KBM-7 (cell line): ENCODE results near the gene SHTN1.

ENCODE experiments used
- DNase-seq: peaks from one replicate; pipeline ENCODE4 v3.0.0-alpha.2; 2015
- in situ Hi-C: fragments of 300-500 bp; cut with MboI; formaldehyde crosslinking; loops from 2 replicates; pipeline ENCODE4 v1.14.3; 2020; ENCODE audit warnings: low sequenced_read_pairs, low pct_unique_long_range_greater_than_20kb, mixed read lengths

Gene SHTN1

DNA sequence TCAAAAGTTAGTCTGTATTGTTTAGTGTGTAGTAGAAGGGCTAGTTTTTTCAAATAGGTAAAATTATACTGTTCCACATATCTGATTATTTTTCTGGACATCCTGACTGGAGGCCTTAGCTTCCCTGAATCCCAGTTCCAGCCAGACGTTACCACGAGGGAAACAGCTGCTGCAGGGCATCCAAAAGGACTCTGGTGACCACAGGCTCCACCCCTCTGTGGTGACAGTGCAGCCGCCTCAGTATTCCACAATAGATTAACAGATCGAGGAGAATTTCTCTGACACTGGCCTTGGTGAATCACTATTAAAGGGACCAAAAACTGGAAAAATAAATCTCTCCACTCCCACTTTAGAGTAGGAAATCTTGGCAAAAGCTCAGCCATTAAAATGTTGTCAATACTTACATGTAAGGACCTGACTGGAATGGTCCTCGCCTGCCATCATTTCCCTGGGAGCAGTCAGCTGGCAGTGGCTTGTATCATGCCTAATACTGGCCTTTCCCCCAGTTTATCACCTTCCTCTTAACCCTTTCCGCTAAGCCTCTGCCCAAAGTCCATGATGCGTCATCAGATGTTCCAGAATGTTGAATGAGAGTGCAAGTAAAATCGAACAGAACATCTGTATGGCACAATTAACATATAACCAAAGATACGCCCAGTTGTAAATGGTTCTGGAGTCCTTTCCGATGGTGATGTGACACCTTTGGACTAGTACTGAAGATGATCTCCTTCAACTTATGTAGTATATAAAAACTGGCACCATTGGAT lies 124.1 kb downstream of the SHTN1 start:
- in situ Hi-C loops: no loop called here
- no peak for DNase-seq

DNA sequence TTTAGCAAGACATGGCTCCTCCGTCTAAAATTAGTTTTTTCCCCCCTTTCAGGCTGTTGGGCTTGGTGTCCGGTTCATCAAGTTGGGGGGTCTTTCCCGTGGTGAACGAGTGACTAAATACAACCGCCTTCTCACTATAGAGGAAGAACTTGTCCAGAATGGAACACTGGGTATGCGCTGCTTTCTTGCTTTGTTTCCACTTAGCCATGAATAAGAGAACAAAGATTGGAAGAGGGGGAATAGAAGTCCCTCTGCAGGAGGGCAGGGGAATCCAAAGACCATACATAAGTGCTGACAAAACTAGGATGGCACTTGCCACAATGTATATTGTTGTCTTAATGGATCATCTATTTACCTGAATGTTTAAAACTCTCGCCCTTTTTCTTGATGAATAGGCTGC lies 125.2 kb downstream of the SHTN1 start:
- in situ Hi-C loops: no loop called here
- no peak for DNase-seq

DNA sequence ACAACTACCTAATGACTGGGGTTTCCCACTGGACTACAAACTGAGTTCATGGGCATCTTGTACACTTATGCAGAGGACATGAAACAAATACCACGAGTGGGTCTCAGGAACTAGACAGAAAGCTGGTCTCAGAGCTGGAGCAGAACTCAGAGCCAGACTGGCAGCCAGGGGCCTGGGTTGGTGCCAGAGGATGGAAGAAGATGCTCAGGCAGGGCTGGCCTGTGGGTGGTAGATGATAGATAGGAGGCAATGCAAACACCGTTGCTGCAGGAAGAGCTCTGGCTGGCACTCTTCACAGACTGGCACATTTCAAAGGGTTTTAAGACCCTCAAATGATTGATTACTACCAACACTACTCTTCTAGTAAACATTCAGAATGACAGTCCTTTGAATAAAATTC lies 126.9 kb downstream of the SHTN1 start:
- in situ Hi-C loops: no loop called here
- no peak for DNase-seq

DNA sequence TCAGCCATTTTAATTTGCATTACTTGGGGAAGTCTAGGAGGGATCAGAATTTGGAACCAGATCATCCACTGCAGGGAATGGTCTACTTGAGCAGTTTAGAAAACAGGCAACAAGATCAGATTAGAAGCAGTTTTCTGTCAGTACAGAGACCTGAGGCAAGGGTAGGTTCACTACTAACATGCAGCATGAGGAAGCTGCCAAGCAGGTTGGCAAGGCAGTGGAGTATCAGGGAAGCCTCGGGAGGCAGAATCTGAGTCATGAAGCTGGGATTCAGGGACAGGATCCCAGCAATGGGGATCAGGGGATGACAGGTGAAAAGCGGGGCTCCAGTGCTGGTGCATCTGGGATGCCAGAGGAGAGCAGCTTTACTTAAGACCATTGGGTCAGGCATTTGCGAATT lies 127.6 kb downstream of the SHTN1 start:
- no peak for DNase-seq
- in situ Hi-C loops: no loop called here

DNA sequence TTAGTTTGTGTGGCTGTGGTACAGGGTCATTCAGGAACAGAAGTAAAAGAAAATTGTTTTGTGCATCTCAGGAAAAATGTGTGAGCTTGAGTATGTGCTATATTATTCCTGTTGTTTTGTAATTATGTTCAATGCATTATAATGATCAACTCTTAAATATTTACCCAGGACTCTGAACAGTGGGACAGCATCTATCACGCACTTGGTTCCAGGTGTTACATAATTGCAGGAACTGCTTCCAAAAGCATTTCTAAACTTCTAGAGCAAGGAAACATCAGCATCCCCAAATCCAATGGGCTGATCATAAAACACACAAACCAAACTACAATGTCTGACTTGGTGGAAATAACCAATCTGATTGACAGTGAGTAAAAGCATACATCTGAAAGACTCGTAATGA lies 129.1 kb downstream of the SHTN1 start:
- in situ Hi-C loops: no loop called here
- DNase-seq: no peak

DNA sequence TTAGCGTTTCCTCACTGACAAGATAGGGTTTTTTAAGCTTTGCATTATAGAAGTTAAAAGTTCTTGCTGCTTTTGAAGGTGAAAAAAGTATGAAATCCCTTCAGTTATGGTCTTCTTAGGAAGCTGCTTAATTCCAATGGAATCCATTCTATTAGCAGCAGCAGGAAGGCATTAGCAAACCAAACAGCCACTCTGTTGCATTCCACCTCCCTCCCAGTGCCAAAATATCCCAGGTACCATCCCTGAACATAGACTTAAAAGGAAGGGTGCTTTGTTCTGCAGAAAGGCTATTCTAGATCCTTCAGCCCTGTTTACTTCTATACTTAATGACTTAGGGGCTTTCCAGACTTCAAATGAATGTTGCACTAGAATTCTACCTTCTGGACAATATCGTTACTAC lies 131.9 kb downstream of the SHTN1 start:
- no peak for DNase-seq
- in situ Hi-C loops: no loop called here

DNA sequence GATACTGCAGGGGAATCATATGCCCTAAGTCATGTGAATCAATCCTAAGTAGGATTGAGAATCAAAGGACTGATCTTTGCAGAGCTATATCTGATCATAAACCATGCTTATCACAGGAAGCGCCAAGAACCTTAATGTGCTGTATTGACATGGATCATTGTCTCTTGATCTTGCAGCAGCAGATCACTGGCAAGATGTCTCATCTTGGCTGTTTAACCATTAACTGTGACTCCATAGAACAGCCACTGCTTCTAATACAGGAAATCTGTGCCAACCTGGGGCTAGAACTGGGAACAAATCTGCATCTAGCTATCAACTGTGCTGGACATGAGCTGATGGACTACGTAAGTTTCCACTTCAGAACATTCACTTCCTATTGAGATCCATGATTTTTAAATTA lies 134.0 kb downstream of the SHTN1 start:
- no peak for DNase-seq
- in situ Hi-C loops: no loop called here

DNA sequence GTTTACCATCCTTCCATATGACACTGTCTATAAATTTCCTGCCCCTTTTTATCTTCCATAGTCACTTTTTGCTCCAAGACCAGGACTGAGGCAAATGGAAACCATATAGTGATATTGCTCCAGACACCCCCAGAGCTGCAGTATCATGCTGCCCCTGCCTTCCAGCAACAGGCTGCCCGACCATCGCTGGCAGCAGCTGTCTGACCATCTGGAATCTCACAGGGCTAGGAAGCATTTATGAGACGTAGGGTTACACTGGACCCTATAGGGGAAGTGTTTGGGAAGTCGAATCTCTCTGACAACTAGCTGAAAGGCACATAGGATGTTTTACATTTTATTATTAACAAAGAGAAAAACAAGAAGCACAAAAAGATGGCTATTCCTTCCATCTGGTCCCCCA lies 136.3 kb downstream of the SHTN1 start:
- DNase-seq: no peak
- in situ Hi-C loops: no loop called here

DNA sequence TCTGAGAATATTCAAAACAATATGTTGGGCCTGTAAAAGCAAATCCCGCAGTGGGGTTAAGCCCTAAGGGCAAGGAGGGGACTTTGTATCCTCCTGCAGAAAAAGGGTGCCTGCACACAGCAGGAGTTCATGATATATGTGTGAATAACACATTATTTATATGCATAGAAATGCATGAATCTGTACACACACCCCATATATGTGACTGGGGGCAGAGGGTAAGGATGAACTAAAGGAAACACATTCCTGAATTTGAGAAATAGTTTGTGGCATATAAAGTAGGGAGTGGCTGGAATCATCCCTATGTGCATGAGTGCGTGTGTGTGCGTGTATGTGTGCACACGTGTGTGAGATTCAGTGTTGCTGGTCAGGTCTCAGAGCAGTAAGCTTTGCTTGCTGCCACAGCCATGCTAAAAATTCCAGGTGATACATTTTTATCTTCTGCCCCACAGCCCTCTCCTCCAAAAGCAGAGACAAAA lies 136.8 kb downstream of the SHTN1 start:
- in situ Hi-C loops: no loop called here
- no peak for DNase-seq

DNA sequence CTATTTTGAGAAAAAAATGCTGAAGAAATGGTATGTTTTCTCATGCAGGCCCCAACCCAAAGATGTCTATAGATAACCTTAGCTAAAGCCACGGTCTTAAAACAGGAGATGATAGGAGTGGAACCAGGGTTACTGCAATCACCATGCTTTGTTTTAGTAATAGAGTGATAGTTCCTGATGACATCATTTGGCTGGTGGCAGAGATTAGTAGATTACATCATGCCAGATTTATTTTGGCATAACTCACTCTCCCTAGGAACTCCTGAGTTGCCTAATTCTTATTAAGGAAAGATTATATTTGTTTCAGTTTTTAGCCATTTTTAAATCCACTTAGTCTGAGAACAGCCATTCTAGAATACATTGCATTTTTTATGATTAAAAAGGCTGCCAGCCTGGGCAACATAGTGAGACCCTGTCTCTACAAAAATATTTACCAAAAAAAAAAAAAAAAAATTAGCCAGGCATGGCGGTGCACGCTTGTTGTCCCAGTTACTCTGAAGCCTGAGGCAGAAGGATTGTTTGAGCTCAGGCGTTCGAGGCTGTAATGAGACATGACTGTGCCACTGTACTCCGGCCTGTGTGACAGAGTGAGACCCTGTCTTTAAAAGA lies 137.9 kb downstream of the SHTN1 start:
- no peak for DNase-seq
- in situ Hi-C loops: no loop called here

DNA sequence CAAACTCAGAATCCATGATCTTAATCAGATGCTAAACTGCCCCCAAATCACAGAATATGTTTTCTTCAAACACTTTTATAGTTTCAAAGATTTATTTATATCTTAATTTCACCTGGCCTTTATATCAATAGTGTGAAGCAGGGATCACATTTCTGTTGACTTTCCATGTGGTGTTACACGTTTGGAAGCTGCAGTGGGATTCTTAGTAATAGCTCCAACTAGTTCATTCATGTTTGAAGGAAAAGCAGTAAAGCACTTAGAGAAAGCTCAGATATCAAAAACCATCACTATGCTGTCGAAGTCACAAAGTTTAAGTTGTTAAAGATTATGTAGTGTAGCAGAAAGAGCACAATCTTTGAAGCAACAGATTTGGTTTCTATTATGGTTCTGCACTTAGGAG lies 138.9 kb downstream of the SHTN1 start:
- DNase-seq: no peak
- in situ Hi-C loops: no loop called here

DNA sequence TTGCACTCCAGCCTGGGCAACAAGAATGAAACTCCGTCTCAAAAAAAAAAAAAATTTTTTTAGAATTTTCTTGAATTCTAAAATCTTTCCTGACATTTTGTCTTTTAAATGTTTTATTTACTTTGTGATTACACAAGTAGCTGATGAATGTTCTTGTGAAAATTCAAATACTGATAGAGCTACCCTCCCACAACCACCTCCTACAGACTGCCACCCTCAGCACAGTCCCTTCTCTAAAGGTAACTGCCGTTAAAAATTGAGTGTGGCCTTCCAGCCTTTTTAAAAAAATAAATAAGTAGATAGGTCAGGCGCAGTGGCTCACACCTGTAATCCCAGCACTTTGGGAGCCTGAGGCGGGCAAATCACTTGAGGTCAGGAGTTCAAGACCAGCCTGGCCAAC lies 140.6 kb downstream of the SHTN1 start:
- DNase-seq: no peak
- in situ Hi-C loops: no loop called here

DNA sequence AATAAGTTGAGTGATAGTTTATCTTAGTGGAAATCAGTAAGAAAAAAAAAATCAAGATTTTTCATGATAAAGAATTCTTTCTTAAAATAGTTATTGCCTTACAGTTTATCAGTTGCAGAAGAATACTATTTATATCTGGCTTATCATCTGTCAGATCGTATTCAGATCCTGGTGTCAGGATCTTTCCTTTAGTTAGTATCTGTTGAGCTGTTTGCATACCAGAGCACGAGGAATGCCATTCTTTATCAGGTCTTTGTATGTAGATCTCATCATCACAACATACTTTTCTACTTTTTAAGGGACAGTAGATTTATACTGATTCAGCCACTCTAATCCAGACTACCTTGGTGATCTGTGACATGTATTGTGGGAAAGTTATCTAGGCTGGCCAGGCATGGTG lies 143.2 kb downstream of the SHTN1 start:
- in situ Hi-C loops: no loop called here
- no peak for DNase-seq

DNA sequence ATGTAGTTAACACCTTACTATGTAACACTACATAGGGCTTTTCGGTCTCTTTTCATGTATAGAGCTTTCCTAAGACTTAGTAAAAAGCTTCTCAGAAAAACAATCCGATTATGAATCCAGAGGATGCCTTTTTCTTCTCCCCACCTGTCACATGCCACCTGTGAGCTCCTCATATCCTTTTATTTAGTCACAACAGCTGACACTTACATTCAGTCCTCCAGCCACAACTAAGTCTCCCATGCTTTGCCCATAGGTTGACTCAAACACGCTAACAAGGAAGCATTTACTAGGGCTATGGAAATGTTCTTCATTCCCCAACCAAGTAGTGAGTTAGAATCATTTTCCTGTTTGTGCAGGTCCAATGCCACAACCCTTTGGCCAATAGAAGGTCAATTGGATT lies 147.8 kb downstream of the SHTN1 start:
- in situ Hi-C loops: no loop called here
- DNase-seq: no peak

DNA sequence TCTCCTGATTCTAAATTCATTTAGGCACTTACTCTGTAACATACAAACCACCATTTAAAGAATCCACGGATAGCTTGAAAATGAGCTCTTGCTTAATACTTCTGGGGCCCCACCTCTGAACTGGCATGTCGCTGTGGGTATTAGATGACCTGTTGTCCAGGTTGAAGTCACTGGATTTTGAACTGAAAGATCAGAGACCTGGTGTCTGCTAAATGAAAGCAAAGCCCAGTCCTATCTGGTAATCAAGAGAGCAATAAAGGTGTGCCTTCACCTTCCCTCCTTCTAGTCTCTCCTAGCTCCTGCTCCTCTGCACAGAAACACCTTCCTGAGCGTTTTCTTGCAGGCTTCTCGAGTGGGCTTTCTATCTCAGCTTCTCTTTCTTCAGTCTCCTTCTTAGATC lies 151.3 kb downstream of the SHTN1 start:
- no peak for DNase-seq
- in situ Hi-C loops: no loop called here

DNA sequence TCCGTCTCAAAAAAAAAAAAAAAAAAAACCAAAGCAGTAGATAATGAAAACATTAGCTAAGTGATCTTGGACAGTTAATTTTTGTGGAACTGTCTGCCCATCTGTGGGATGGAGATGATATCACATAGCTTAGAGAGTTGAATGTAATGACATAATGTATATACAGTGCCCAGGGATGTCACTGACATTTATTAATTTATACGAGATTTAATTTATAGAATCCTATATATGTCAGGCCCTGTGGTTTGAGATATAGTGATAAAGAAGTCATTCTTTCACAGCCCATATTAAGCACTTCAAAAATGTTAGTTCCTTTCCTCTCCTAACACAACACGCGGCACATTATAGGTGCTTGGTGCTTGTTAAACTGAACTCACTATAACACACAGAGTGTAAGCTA lies 151.7 kb downstream of the SHTN1 start:
- DNase-seq: no peak
- in situ Hi-C loops: no loop called here

DNA sequence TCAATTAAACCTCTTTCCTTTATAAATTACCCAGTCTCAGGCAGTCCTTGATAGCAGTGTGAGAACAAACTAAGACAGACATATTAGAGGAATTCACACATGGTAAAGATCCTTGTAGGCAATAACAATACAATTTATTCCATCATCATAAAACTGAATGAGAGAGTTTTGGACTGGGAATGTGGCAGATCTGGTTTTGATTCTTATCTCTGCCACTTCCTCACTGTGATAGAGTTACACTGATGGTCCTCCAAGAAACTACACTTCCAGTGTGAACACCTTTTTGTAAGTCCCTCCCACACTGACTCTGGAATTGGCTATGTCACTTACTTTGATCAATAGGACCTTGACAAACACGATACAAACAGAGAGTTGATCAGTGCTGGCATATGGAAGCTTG lies 152.7 kb downstream of the SHTN1 start:
- DNase-seq: no peak
- in situ Hi-C loops: no loop called here

DNA sequence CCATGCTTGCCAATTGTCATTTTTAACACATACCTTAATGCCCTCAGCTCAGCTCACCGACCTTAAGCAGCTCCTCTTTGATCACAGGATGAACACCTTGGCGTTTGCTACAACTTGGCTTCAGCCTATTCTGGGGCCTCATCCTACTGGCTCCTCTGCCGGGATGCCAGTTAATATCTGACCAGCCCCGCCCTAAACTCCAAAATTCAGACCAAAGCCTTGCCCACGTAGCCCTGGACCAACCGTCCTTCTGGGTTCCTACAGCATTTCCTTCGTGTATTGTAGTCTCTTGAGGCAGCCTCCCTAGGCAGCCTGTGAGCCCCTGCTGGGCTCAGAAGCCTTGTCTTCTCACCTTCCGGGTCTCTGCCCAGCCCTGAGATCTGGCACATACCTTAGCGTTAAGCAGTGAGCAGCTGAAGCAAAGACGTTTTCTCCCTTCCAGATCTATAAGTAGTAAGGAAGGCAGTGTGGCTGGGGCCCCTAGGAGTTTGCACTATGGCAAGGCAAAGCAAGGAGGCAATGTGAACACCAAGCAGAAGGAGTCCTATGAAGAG lies 154.9 kb downstream of the SHTN1 start:
- DNase-seq: no peak
- in situ Hi-C loops: no loop called here

DNA sequence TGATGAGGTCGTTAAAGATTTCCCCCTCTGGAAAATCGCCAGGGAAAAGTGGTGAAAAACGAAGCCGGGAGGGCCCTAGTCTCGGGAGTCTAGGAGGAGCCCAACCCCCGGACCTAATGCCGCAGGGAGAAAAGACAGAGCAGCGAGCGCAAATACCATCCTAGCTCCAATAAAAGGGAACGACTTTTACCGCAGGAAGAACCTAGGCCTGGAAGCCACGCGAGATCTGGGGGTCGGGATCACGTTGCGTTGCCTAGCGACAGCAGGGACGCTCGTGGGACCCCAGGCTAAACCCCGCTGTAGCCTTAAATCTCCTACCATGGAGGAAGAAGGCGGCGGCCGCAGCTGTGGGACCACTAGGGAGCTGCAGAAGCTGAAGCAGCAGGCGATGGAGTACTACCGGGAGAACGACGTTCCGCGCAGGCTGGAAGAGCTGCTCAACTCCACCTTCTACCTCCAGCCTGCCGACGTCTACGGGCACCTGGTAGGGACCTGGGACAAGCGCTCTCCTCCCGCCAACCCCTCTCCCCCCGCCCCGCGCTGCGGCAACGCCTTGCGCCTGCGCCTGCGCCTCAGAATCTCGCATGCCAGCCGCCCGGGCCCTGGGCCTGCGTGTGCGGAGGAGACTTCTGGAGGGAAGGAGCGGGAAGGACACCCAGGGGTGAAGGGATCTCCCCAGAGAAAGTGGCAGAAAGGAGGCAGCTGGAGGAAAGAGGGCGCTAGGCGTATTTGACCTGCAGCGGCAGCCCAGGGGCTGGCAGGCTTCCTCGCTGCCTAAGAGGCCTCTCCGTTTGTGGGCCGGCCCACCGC lies 155.5 kb downstream of the SHTN1 start, which contains the start of gene ENO4:
TSS of gene ENO4 (plus strand) at position 252 of the 810 bp plus-strand sequence. CDS start at position 320, 68 bp downstream.
- in situ Hi-C loops: no loop called here
- no peak for DNase-seq

DNA sequence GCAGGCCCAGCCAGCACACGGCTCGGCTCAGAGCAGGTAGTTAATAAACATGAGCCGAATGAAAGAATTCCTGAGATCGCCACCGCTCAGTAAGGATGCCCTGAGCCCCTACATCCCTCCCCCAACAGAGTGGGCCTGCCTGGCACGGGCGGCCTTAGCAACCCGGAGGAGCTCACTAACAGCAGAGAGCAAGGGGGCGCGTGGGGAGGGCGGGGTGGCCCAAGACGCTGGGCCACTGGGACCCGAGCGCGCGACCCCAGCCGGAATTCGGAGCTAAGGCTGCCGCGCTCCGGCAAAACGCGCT lies 156.1 kb downstream of the SHTN1 start:
- no peak for DNase-seq
- in situ Hi-C loops: no loop called here
